ENCODE measurements around the gene ADAMTS18. TPM values are rescaled to one million over a fixed set of nuclear protein-coding genes. Genes with fewer than 3 reads are reported as not detected.

Gene ADAMTS18
- total RNA-seq, 1 donor from 2014 or later = 1.7 TPM

DNA sequence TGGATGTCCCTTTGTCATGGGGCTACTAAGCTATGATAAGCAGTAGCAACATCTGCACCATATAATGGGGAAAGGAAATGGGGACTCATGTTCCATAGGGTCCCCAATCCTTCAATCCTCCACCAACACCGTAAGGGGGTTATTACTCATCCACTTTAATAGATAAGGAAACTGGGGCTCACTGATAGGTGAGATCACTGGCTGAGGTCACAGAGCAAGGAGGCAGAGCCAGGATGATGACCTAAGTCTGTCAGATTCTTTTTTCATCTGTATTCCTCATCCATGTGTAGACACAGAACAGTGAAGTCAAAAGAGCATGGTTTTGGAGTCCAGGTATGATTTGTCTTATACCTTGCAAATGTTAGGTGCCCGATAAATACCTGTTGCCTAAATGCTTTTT, 10.5 kb upstream of the ADAMTS18 start:
- Mint-ChIP-seq H3K27me3 (ENCODE audit: unreplicated experiment) (peaks cover 5% of the 10 kb centered on the region), H3K27ac (ENCODE audit: unreplicated experiment) (no peak overlapping the region), H3K9me3 (ENCODE audit: unreplicated experiment) (peaks cover 4% of the 10 kb centered on the region), H3K36me3 (ENCODE audit: unreplicated experiment) (no peaks in the 10 kb centered on the region), H3K4me3 (ENCODE audit: unreplicated experiment) (no peak overlapping the region), H3K4me1 (ENCODE audit: low read depth, unreplicated experiment) (peaks cover 13% of the 10 kb centered on the region)
- TF ChIP-seq, protein P1, sequence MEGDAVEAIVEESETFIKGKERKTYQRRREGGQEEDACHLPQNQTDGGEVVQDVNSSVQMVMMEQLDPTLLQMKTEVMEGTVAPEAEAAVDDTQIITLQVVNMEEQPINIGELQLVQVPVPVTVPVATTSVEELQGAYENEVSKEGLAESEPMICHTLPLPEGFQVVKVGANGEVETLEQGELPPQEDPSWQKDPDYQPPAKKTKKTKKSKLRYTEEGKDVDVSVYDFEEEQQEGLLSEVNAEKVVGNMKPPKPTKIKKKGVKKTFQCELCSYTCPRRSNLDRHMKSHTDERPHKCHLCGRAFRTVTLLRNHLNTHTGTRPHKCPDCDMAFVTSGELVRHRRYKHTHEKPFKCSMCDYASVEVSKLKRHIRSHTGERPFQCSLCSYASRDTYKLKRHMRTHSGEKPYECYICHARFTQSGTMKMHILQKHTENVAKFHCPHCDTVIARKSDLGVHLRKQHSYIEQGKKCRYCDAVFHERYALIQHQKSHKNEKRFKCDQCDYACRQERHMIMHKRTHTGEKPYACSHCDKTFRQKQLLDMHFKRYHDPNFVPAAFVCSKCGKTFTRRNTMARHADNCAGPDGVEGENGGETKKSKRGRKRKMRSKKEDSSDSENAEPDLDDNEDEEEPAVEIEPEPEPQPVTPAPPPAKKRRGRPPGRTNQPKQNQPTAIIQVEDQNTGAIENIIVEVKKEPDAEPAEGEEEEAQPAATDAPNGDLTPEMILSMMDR (IDR thresholded peaks at IDR 0.05; ENCODE audit: partially characterized antibody, unreplicated experiment) = no peak
- DNase-seq = no peak

DNA sequence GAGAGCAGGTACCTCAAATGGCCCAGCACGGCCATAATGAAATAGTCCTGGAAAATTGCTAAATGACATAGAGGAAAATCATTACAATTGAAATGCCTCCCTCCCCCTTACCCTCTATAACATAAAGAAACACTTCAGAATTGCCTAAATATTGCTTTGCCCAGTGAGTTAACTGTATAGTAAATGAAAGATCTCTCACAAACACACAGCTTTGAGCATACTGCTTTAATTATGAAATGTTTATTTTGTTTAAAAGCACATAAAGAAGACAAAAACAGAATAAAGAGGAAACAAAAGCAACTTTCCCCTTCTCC, 9.3 kb upstream of the ADAMTS18 start:
- DNase-seq = no peak
- Mint-ChIP-seq H3K36me3 (ENCODE audit: unreplicated experiment) (no peaks in the 10 kb centered on the region), H3K27me3 (ENCODE audit: unreplicated experiment) (no peaks in the 10 kb centered on the region), H3K9me3 (ENCODE audit: unreplicated experiment) (peaks cover 2% of the 10 kb centered on the region), H3K4me1 (ENCODE audit: low read depth, unreplicated experiment) (peaks cover 10% of the 10 kb centered on the region), H3K4me3 (ENCODE audit: unreplicated experiment) (no peak overlapping the region), H3K27ac (ENCODE audit: unreplicated experiment) (no peak overlapping the region)
- TF ChIP-seq, protein P1 (IDR thresholded peaks at IDR 0.05; ENCODE audit: partially characterized antibody, unreplicated experiment) = no peak

DNA sequence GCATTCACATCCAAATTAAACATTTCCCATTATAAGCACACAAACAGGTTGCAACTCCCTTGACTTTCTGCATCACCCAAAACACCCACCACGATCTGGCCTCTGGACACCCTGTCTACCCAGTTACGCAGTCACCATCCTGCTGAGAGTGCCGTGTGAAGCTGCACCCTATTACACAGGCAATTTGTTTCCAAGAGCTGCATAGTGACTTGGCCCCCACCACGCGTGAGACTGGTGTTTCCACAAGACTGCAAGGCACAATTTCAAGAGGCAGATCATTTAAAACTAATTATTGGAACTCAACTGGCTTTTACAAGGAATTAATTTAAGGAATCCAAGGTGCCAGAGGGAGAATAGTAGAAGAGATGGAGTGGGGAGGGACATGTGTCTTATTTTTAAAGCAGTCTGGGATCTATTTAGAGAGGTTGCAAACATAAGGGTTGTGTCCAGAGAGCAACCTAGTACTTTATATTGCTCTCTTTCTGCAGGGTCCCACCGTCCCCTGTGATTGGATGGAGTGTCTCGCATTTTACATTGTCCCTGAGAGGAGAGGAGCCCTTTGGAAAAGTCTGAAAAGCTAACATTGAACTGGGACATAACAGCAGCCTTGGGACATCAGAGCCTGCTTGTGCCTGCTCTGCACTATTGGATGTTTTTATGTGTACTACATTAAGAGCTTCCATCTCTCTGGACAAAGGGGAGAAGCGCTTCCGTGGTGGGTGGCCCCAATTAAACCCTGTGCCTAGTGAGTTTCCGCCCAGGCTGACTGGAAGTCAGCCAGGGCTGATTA, 8.7 kb upstream of the ADAMTS18 start:
- TF ChIP-seq, protein P1 (IDR thresholded peaks at IDR 0.05; ENCODE audit: partially characterized antibody, unreplicated experiment) = no peak
- no peak for DNase-seq
- Mint-ChIP-seq H3K36me3 (ENCODE audit: unreplicated experiment) (no peaks in the 10 kb centered on the region), H3K4me3 (ENCODE audit: unreplicated experiment) (no peak overlapping the region), H3K27me3 (ENCODE audit: unreplicated experiment) (no peaks in the 10 kb centered on the region), H3K9me3 (ENCODE audit: unreplicated experiment) (peaks cover 2% of the 10 kb centered on the region), H3K4me1 (ENCODE audit: low read depth, unreplicated experiment) (peaks cover 14% of the 10 kb centered on the region), H3K27ac (ENCODE audit: unreplicated experiment) (no peak overlapping the region)

DNA sequence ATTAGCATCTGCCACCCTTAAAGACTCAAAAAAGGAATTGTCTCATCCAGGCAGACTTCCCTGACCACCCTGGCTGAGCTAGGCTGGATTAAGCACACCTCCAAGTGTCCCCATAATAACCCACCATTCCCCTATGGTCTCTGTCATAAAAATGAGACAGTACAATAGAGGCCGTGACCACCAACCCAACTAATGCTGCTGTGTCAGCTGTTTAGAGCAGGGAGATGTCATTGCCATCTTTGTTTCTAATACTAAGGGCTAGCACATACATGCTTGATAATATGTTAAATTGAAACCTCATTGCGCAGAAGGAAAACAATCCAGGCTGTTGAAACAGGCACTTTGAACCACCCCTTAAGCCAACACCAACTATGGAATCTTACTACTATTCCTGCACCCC, 7.2 kb upstream of the ADAMTS18 start:
- Mint-ChIP-seq H3K27me3 (ENCODE audit: unreplicated experiment) (no peaks in the 10 kb centered on the region), H3K27ac (ENCODE audit: unreplicated experiment) (no peak overlapping the region), H3K4me1 (ENCODE audit: low read depth, unreplicated experiment) (peaks cover 11% of the 10 kb centered on the region), H3K36me3 (ENCODE audit: unreplicated experiment) (no peaks in the 10 kb centered on the region), H3K4me3 (ENCODE audit: unreplicated experiment) (no peak overlapping the region), H3K9me3 (ENCODE audit: unreplicated experiment) (peaks cover 2% of the 10 kb centered on the region)
- DNase-seq = no peak
- TF ChIP-seq, protein P1 (IDR thresholded peaks at IDR 0.05; ENCODE audit: partially characterized antibody, unreplicated experiment) = no peak

DNA sequence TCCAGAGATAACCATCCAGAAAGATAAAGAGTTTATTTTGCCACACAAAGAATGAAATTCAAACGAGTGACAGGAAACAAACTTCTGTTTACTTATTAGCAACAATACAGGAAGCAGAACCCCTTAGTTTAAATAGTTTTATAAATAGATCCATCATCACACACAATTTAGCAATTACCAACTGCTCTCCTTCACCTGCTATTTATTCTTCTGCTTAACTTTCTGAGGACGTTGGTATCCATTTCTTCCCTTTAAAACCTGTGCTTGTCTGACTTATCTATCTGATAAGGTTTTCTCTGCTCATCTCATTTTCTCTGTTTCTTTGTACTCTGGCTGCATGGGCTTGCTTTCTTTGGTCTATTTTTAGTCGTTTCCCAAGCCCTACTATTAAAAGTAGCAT, 4.3 kb upstream of the ADAMTS18 start:
- Mint-ChIP-seq H3K27ac (ENCODE audit: unreplicated experiment) (no peak overlapping the region), H3K36me3 (ENCODE audit: unreplicated experiment) (no peaks in the 10 kb centered on the region), H3K27me3 (ENCODE audit: unreplicated experiment) (peaks cover 4% of the 10 kb centered on the region), H3K4me3 (ENCODE audit: unreplicated experiment) (no peak overlapping the region), H3K4me1 (ENCODE audit: low read depth, unreplicated experiment) (peaks cover 12% of the 10 kb centered on the region), H3K9me3 (ENCODE audit: unreplicated experiment) (no peaks in the 10 kb centered on the region)
- TF ChIP-seq, protein P1 (IDR thresholded peaks at IDR 0.05; ENCODE audit: partially characterized antibody, unreplicated experiment) = no peak
- DNase-seq = no peak
